Measurements from ENCODE around the gene MEX3A.
"Not testable (repeated sequence)": the region's sequence is repeated elsewhere in the genome, so short reads cannot be mapped to it uniquely, and the experiment has no call there.

The MEX3A gene

DNA sequence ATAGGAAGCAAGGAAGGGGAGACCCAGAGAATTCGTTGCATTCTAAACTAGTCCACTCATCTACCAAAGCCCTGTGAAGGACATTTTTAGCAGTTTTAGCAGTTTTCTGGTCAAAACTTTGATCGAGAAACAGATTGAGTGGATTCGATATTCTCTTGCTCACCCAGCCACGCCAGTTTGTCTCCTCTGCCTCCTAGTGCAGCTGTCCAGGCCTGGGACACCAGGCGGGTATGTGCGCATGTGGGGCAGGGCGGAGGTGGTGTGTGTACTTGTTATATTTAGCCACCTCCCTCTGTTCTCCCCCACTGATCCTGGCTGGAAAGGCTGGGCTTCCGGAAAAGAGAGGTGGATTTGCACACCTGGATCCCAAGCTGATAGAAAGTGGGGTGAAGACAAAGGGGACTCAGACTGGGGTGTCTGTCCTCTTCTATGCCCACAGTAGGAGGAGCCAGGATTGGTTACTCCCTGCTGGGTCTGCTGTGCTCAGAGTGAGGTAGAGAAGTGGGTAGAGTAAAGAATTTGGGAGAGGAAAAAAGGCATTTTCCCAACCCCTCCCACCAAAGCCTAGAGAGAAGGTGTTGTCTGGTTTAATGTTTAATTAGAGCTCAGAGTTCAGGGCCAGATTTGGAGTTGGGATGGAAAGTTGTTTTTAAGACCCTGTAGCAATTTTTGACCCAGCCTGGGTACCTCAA, 36.1 kb upstream of the MEX3A start:
- peak; percentile 80 for DNase-seq (ENCODE audit: low spot score)

- DNase-seq (ENCODE audit: low spot score): no peak
Observed at GRCh38 chr1:156117414-156118176, 35.3 kb upstream of the MEX3A start.

- not testable (repeated sequence) for DNase-seq (ENCODE audit: low spot score)
Observed at GRCh38 chr1:156116731-156117130, 34.5 kb upstream of the MEX3A start.

- DNase-seq (ENCODE audit: low spot score): peak; percentile 79
Observed at GRCh38 chr1:156115514-156116374, 33.5 kb upstream of the MEX3A start.

DNA sequence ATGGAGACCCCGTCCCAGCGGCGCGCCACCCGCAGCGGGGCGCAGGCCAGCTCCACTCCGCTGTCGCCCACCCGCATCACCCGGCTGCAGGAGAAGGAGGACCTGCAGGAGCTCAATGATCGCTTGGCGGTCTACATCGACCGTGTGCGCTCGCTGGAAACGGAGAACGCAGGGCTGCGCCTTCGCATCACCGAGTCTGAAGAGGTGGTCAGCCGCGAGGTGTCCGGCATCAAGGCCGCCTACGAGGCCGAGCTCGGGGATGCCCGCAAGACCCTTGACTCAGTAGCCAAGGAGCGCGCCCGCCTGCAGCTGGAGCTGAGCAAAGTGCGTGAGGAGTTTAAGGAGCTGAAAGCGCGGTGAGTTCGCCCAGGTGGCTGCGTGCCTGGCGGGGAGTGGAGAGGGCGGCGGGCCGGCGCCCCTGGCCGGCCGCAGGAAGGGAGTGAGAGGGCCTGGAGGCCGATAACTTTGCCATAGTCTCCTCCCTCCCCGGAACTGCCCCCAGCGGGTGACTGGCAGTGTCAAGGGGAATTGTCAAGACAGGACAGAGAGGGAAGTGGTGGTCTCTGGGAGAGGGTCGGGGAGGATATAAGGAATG, 32.8 kb upstream of the MEX3A start:
- DNase-seq (ENCODE audit: low spot score): peak; percentile 76

- peak; percentile 87 for DNase-seq (ENCODE audit: low spot score)
Observed at GRCh38 chr1:156114101-156114918, 32.0 kb upstream of the MEX3A start, which contains the start of gene LMNA. LMNA (plus strand) TSS chr1:156114711; CDS start chr1:156114919, 208 bp downstream.

- DNase-seq (ENCODE audit: low spot score): no peak
Observed at GRCh38 chr1:156113282-156113950, 31.2 kb upstream of the MEX3A start.

GRCh38 chr1:156112276-156113137, 30.2 kb upstream of the MEX3A start:
- no peak for DNase-seq (ENCODE audit: low spot score)

DNA sequence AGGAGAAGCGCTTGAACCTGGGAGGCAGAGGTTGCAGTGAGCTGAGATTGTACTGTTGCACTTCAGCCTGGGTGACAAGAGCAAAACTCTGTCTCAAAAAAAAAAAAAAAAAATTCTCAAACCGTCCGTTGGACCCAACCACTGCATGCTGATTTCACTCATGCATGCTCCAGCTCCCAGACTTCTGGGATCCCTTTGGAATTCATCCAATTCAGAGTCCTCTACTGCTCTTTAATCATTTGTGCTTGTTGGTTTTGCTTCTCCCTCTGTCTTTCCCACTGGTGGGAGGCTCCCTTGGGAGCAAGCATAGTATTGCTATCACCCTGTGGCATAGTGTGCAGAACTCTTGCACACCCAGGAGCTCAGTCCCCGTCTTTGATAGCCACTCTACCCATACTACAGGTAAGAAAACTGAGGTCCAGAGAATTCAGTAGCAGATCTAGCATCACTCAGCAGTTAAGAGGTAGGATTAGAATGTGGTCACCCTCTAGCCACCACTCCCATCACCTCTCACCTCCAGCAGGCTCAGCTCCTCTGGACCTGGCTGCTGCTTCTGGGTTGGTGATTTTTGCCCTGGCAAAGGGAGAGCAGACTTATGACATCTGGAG, 29.2 kb upstream of the MEX3A start:
- no peak for DNase-seq (ENCODE audit: low spot score)

DNA sequence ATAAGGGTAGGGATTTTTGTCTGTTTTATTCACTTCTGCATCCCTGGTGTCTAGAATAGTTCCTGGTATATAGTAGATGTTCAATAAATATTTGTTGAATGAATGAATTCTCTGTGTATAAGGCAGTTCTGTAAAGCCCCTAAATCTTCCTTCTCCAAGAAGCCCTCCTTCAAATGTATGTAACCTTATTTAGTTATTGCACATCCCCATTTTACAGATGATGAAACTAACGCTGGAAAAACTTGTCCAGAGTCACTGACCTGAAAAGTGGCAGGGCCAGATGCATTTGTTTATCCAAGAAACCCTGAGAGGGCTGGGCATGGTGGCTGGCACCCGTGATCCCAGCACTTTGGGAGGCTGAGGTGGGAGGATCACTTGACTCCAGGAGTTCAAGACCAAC, 28.0 kb upstream of the MEX3A start:
- DNase-seq (ENCODE audit: low spot score): no peak

DNA sequence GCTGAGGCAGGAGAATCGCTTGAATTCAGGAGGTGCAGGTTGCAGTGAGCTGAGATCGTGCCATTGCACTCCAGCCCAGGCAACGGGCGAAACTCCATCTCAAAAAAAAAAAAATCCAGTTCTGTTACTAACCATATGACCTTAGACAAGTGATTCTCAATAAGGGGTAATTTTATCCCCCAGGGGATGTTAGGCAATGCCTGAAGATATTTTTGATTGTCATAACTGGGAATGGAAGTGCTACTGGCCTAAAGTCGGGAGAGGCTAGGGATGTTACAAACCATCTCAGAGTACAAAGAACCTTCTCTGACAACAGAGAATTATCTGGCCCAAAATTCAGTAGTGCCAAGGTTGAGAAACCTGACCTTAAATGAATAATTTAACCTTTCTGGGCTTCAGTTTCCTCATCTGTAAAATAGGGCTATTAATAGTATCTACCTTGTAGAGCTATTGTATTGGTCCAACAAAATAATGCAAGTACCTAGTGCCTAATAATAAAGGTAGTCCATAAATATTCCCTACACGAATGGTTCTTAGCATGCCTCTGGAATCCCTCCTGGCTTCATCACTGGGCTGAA, 26.5 kb upstream of the MEX3A start:
- DNase-seq (ENCODE audit: low spot score): no peak

GRCh38 chr1:156108057-156108456, 25.8 kb upstream of the MEX3A start:
- DNase-seq (ENCODE audit: low spot score): no peak

- DNase-seq (ENCODE audit: low spot score): no peak
Observed at GRCh38 chr1:156106624-156107488, 24.6 kb upstream of the MEX3A start.

DNA sequence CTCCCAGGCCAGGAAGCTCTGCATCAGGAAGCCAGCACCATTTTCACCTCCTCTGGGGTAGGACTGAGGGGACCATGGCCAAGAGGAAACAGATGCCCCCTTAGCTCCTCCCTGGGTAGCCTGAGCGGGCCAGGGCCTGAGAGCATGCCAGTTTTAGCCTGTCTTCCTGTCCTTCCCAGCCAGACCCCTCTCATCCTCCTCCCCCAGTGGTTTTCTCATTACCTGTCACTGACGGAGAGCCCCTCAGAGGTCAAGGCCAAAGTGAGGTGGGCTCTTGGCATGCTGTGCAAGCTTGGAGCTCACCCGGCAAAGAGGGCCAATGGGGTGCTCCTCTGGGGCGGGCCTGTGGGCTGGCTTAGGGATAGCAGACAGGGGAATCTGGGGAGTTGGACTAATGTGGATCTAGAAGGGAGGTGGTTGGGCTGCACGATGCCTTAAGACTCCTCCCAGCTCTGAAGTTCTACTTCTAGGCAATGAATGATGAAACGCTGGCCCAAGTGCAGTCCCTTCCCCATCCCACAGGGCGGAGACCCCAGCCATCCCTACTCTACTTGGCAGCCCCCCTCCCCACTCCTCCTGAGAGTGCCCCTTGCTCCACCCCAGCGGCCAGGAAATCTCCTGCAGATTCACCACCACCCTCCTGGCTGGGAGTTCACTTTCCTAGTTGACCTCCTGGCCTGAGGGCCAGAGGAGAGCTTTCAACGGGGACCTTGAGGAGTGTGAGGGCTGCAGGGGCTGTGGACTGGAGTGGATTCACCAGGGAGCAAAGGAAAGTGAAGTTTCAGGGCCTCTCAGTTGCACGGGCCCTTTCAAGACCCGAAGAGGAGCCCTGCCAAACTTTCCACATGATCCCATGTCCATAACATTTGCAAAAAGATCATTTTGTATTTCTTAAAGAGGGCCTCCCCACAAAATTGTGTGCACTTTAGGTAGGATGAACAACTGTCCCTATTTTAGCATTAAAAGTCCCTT, 22.9 kb upstream of the MEX3A start:
- no peak for DNase-seq (ENCODE audit: low spot score)

DNA sequence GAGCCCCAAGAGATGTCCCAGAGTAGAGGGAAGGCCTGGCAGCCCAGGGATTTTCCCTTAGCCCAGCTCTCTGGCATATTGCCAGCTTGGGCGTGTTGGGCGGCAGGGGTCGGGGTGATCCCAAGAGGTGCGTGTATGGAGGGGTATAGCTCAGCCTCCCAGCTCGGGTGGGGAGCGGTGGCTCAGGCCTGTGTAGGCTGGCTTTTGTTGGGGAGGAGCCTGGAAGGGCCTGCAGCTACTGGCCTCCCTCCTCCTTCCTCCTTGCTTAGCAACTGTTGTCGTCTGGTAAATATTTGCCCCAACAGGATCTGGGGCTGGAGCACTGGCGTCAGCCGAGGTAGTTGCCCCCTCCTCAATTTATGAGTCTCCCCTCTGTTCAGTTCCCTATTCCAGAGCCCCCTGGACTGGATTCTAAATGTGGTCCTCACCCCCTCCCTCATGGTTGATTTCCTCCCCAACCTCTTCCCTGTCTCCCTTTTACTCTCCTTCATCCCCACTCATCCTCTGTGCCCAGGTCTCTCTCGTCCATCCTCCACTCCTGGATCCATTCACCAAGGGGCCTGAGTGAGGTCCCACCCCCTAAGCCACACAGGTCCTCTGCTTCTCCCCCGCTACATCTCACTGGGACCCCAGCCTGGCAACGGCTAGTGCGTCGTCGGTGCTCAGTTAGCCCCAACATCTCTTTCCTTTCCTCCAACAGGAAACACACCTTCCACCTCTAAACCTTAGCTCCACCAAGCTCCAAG, 22.0 kb upstream of the MEX3A start:
- no peak for DNase-seq (ENCODE audit: low spot score)

- no peak for DNase-seq (ENCODE audit: low spot score)
Observed at GRCh38 chr1:156103521-156103947, 21.3 kb upstream of the MEX3A start.
